Smooth muscle cell (in vitro differentiated cells): ENCODE data around the gene MCTS1. TPM values are rescaled to one million over a fixed set of nuclear protein-coding genes. Genes with fewer than 3 reads are reported as not detected.

Experiments
- DNase-seq: peaks from one replicate; lab custom pipeline; 2025; ENCODE audit not compliant: unreplicated experiment; lab: John Stamatoyannopoulos, UW
- H2AFZ ChIP-seq: fragments of 200-600 bp; sonication (generic); 2 replicates; pipeline ENCODE4 v1.6.0; 2016; ENCODE audit warnings: antibody characterized with exemption, low read depth, mild to moderate bottlenecking
- H3F3A ChIP-seq: fragments of 200-600 bp; sonication (generic); 2 replicates; pipeline ENCODE4 v1.6.0; 2017; ENCODE audit warnings: antibody characterized with exemption, low read depth
- H3K27ac ChIP-seq: fragments of 200-600 bp; sonication (generic); 2 replicates; pipeline ENCODE4 v1.5.1; 2016; ENCODE audit warnings: low read depth, mild to moderate bottlenecking
- H3K27me3 ChIP-seq: fragments of 200-600 bp; sonication (generic); 2 replicates; pipeline ENCODE4 v1.6.1; 2016; ENCODE audit warnings: low read depth, mild to moderate bottlenecking
- H3K36me3 ChIP-seq: fragments of 200-600 bp; sonication (generic); 2 replicates; pipeline ENCODE4 v1.5.1; 2016; ENCODE audit warnings: low read depth
- H3K4me1 ChIP-seq: fragments of 200-600 bp; sonication (generic); 2 replicates; pipeline ENCODE4 v1.5.1; 2016; ENCODE audit warnings: low read depth
- H3K4me2 ChIP-seq: fragments of 200-600 bp; sonication (generic); 2 replicates; pipeline ENCODE4 v1.6.0; 2016; ENCODE audit warnings: mild to moderate bottlenecking
- H3K4me3 ChIP-seq: fragments of 200-600 bp; sonication (generic); 2 replicates; pipeline ENCODE4 v1.5.1; 2016; ENCODE audit warnings: mild to moderate bottlenecking
- H3K79me2 ChIP-seq: fragments of 200-600 bp; sonication (generic); 2 replicates; pipeline ENCODE4 v1.6.0; 2016; ENCODE audit warnings: low read depth, mild to moderate bottlenecking
- H3K9ac ChIP-seq: fragments of 200-600 bp; sonication (generic); 2 replicates; pipeline ENCODE4 v1.6.0; 2016; ENCODE audit warnings: low read depth
- H3K9me3 ChIP-seq: fragments of 200-600 bp; sonication (generic); replicated peaks from 2 replicates; pipeline ENCODE4 v1.5.1; 2016; ENCODE audit warnings: low read depth
- H4K20me1 ChIP-seq: fragments of 200-600 bp; sonication (generic); 2 replicates; pipeline ENCODE4 v1.6.0; 2016; ENCODE audit warnings: low read depth
- CTCF ChIP-seq: fragments of 200-600 bp; sonication (generic); IDR thresholded peaks from 2 replicates; pipeline ENCODE4 v1.5.1; 2017; ENCODE audit warnings: borderline replicate concordance, mild to moderate bottlenecking, antibody characterized with exemption; ENCODE audit not compliant: insufficient read depth, poor library complexity, severe bottlenecking
- WGBS: methylation state at CpG from one replicate; pipeline ENCODE4 v1.1.7; 2016; ENCODE audit warnings: low lambda C conversion rate; 5-methylcytosine and 5-hydroxymethylcytosine counted together
- polyA plus RNA-seq: library from polyadenylated mRNA; unstranded; fragments of >200 nt; fragmentation: Nextera tagmentation; extraction: Ambion mirVana; gene quantifications from 2 replicates; pipeline ENCODE4 v1.2.1, GENCODE V29; 2016
- total RNA-seq: library from RNA; depleted of rRNA; stranded (reverse); fragments of >200 nt; gene quantifications from 2 replicates; pipeline ENCODE4 v1.2.3, GENCODE V29; 2014

MCTS1 gene
- total and polyA plus RNA-seq, 2 experiments from 2014 or later, result 72.3 to 88.6 TPM

DNA sequence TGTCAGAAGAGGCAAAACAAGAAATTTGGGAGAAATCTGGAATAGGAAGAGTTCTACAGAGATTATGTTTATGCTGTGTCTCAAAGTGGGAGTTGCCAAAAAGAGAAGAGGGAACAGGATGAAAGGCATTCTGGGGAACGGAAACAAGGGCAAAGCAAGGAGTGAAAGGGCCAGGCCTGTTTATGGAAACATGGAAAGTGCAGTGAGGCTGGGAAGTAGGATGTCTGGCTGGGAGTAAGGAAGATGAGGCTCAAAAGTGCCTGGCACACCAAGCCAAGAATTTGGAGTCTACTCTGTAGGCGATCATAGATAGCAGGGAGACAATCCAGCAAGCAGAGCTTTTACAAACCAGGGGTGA, 41.4 kb upstream of the MCTS1 start:
- no peak overlapping the region for H3K9ac ChIP-seq

GRCh38 chrX:120564925-120565324, 39.0 kb upstream of the MCTS1 start:
- peaks cover 2% of the 10 kb centered on the region for H3K79me2 ChIP-seq
- no peaks in the 10 kb centered on the region for H3K36me3 ChIP-seq
- no peaks in the 10 kb centered on the region for H3K9me3 ChIP-seq
- peaks cover 4% of the 10 kb centered on the region for H3F3A ChIP-seq
- H3K4me2 ChIP-seq, result no peak overlapping the region
- H3K27me3 ChIP-seq, result no peaks in the 10 kb centered on the region
- 65% methylated on average over 1 of the region's 1 CpG for WGBS
- no peaks in the 10 kb centered on the region for H4K20me1 ChIP-seq
- no peak for TF ChIP-seq CTCF
- no peak overlapping the region for H2AFZ ChIP-seq
- H3K27ac ChIP-seq, result no peak overlapping the region
- DNase-seq, result no peak
- H3K4me3 ChIP-seq, result no peak overlapping the region
- no peak overlapping the region for H3K9ac ChIP-seq
- no peaks in the 10 kb centered on the region for H3K4me1 ChIP-seq

More for the DNA sequence above, 41.4 kb upstream of the MCTS1 start:
- no peak overlapping the region for H2AFZ ChIP-seq
- H3K27me3 ChIP-seq, result no peaks in the 10 kb centered on the region
- DNase-seq, result no peak
- 80% methylated on average over 2 of the region's 2 CpGs for WGBS
- no peak for TF ChIP-seq CTCF
- H3K36me3 ChIP-seq, result no peaks in the 10 kb centered on the region
- peak overlapping the region; percentile 90 for H3K4me2 ChIP-seq
- peaks cover 11% of the 10 kb centered on the region for H4K20me1 ChIP-seq
- H3K79me2 ChIP-seq, result peaks cover 26% of the 10 kb centered on the region
- no peak overlapping the region for H3K27ac ChIP-seq
- peaks cover 6% of the 10 kb centered on the region for H3F3A ChIP-seq
- H3K9me3 ChIP-seq, result no peaks in the 10 kb centered on the region
- peak overlapping the region; percentile 79 for H3K4me3 ChIP-seq
- H3K4me1 ChIP-seq, result peaks cover 11% of the 10 kb centered on the region

GRCh38 chrX:120566817-120567216, 37.1 kb upstream of the MCTS1 start:
- no peaks in the 10 kb centered on the region for H3K36me3 ChIP-seq
- H3K27ac ChIP-seq, result no peak overlapping the region
- WGBS, result 91% methylated on average over 3 of the region's 3 CpGs
- no peak overlapping the region for H2AFZ ChIP-seq
- H3K27me3 ChIP-seq, result no peaks in the 10 kb centered on the region
- H3K9ac ChIP-seq, result no peak overlapping the region
- no peak for DNase-seq
- no peak overlapping the region for H3K4me2 ChIP-seq
- H3K9me3 ChIP-seq, result no peaks in the 10 kb centered on the region
- no peaks in the 10 kb centered on the region for H3F3A ChIP-seq
- no peaks in the 10 kb centered on the region for H4K20me1 ChIP-seq
- H3K4me3 ChIP-seq, result no peak overlapping the region
- H3K4me1 ChIP-seq, result no peaks in the 10 kb centered on the region
- TF ChIP-seq CTCF, result no peak
- H3K79me2 ChIP-seq, result no peaks in the 10 kb centered on the region

DNA sequence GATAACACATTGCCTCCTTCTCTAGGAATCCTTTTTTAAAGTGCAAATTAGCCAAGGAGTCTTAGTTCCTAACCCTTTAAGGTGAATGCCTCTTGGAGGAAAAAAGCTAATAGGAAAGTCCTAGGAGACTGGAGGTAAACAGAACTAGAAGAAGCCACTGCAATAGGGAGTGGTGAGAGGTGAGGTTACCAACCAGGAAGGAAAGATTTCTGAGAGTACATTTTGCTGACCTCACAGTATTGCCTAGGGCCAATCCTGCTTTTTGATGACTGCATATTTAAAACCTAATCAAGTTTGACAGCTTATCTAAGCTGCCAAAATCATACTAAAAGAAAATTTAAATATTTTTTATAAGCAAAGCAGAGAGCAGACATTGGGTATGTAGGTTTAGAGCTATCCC, 35.9 kb upstream of the MCTS1 start:
- no peak for TF ChIP-seq CTCF
- H3K9ac ChIP-seq, result no peak overlapping the region
- H3K9me3 ChIP-seq, result no peaks in the 10 kb centered on the region
- no peaks in the 10 kb centered on the region for H3K27me3 ChIP-seq
- no peak overlapping the region for H3K27ac ChIP-seq
- no peaks in the 10 kb centered on the region for H3K36me3 ChIP-seq
- no peaks in the 10 kb centered on the region for H3F3A ChIP-seq
- no peaks in the 10 kb centered on the region for H3K4me1 ChIP-seq
- DNase-seq, result no peak
- no peak overlapping the region for H3K4me3 ChIP-seq
- no peaks in the 10 kb centered on the region for H3K79me2 ChIP-seq
- H2AFZ ChIP-seq, result no peak overlapping the region
- no peaks in the 10 kb centered on the region for H4K20me1 ChIP-seq
- H3K4me2 ChIP-seq, result no peak overlapping the region
